8988T (cell line): ENCODE results near the gene EXOSC2.

Experiments
- DNase-seq: peaks from one replicate; pipeline ENCODE4 v3.0.0; 2011

Gene EXOSC2

GRCh38 chr9:130699047-130699446, 5.5 kb downstream of the EXOSC2 start:
- DNase-seq: no peak

GRCh38 chr9:130701059-130702022, 7.8 kb downstream of the EXOSC2 start:
- DNase-seq: no peak

GRCh38 chr9:130703501-130703900, 9.9 kb downstream of the EXOSC2 start:
- DNase-seq: no peak

- DNase-seq: no peak
These were observed 13.8 kb downstream of the EXOSC2 start for GRCh38 chr9:130707225-130707976.

- no peak for DNase-seq
These were observed 17.3 kb downstream of the EXOSC2 start for GRCh38 chr9:130710822-130711352.

- DNase-seq: no peak
These were observed 17.9 kb downstream of the EXOSC2 start for GRCh38 chr9:130711469-130711868.

GRCh38 chr9:130712564-130713285, 19.1 kb downstream of the EXOSC2 start:
- DNase-seq: peak; percentile 90

GRCh38 chr9:130713286-130713960, 19.8 kb downstream of the EXOSC2 start:
- no peak for DNase-seq

- DNase-seq: no peak
These were observed 21.1 kb downstream of the EXOSC2 start for GRCh38 chr9:130714586-130715110.

- no peak for DNase-seq
These were observed 21.7 kb downstream of the EXOSC2 start for GRCh38 chr9:130715270-130715669.

- DNase-seq: no peak
These were observed 25.0 kb downstream of the EXOSC2 start for GRCh38 chr9:130718562-130718961.

- no peak for DNase-seq
These were observed 27.2 kb downstream of the EXOSC2 start for GRCh38 chr9:130720762-130721161.

GRCh38 chr9:130728721-130729120, 35.1 kb downstream of the EXOSC2 start:
- DNase-seq: no peak

- no peak for DNase-seq
These were observed 35.6 kb downstream of the EXOSC2 start for GRCh38 chr9:130729145-130729544.

- no peak for DNase-seq
These were observed 37.8 kb downstream of the EXOSC2 start for GRCh38 chr9:130731355-130731754.

- no peak for DNase-seq
These were observed 38.6 kb downstream of the EXOSC2 start for GRCh38 chr9:130732136-130732535.

GRCh38 chr9:130732793-130733221, 39.2 kb downstream of the EXOSC2 start:
- DNase-seq: no peak

- no peak for DNase-seq
These were observed 42.0 kb downstream of the EXOSC2 start for GRCh38 chr9:130735566-130735965.

GRCh38 chr9:130736834-130737233, 43.3 kb downstream of the EXOSC2 start:
- no peak for DNase-seq

- DNase-seq: no peak
These were observed 44.7 kb downstream of the EXOSC2 start for GRCh38 chr9:130738281-130738680.

GRCh38 chr9:130739081-130739480, 45.5 kb downstream of the EXOSC2 start:
- DNase-seq: no peak
